GM18498 (cell line): ENCODE results near the gene GRAMD1B.

ENCODE experiments used
- ATAC-seq: cut with Tn5 transposase; IDR thresholded peaks from one replicate; pipeline ENCODE4 v1.9.1; 2021; ENCODE audit warnings: mild to moderate bottlenecking, moderate library complexity; ENCODE audit not compliant: unreplicated experiment

The GRAMD1B gene

DNA sequence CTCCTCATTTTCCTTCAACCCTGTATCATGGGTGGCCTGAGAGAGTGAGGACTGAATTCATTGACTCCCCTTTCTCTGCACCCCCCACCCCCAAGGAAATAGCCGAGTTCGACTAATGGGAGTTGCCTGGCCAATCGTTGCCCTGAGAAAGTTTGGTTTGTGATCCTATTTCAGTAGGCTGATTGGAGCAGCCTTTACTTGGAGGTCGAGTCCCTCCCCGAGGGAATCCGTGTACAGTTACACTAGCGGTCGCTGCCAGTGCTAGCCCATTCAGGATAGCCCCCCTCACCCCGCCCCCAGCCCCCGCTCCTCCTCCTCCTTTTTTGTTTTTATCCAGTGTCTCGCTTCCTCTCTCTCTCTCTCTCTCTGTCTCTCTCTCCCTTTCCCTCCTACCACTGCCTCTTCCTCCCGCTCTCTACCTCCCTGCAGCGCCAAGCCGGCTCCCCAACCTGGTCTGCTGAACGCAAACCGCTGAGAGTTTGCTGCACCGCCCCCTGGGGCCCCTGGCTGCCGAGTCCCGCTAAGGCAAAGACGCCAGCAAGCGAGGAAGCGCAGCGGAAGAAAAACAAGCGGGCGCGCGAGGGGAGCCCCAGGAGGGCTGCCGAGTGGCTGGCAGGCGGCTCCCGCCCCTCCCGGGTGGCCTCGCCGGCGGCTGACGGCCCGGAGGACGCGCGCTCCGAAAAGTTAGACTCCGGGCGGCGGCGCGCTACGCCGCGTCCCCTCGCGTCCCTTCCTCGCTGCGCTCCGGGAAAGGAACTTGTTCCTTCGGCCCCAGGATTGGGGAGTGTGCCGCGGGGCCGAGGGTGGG is at the start of gene GRAMD1B:
TSS of gene GRAMD1B (plus strand) at position 357 of the 808 bp plus-strand sequence. CDS start 524 bp downstream, outside the sequence.
- peak; percentile 73 for ATAC-seq

DNA sequence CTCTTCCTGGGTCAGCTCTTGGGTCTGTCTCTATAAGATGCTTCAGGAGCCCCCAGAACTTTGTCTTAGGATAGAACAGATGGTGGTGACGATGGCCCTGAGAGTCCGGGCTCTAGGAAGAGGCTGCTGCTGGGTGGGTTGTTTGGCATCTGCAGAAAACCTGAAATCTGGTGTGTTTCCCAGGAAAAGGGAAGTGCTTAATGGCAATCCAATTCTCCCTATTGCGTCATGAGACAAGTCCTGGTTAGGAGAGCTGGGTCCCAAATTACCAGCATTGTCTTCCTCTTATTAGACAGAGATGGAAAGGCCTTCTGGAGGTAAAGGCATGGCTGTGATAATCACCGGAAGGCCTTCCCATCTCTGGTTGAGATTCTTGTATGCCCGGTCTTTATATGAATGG is 48.9 kb upstream of the GRAMD1B start:
- no peak for ATAC-seq

GRCh38 chr11:123381817-123382554 is 48.1 kb upstream of the GRAMD1B start:
- peak; percentile 75 for ATAC-seq

DNA sequence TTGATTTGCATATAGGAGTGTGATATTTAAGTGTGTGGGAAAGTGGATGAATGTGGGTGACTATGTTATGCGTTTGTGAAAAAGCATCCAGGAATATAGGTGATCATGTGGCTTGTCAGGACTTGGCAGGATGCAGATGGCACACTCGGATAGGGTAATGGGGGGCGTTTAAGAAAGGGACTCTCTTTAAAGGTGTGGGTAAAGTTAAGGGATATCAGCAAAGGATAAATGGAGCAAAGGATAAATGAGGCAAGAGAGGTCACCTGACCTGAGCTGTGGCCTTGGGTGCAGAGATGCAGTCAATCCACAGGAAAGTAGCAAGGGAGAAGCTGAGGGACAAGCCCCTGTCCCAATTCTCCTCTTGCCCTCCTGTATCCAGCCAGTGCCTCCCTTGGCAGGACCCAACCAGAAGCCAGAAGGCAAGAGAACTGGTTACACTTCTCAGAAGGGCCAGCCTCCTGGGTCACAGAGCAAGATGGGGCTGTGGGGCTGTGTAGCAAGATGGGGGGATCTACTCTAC is 47.5 kb upstream of the GRAMD1B start:
- peak; percentile 13 for ATAC-seq

DNA sequence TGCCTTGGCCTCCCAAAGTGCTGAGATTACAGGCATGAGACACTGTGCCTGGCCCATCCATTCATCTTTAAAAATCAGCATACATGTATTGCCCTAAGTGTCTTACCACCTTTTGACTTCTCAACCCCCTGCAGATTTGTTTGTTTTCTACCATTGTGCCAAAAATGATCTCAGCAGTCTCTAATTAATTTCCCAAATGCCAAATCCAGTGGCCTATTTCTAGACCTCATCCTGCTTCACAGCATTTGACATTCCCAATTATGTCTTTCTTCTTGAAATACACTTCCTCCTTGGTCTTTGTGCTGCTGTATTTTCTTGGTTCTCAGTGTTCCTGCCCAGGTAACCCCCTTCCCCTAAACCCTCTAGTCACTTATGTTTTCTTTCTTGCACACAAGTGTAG is 46.0 kb upstream of the GRAMD1B start:
- ATAC-seq: no peak

- no peak for ATAC-seq
Measured at GRCh38 chr11:123386796-123387510, 43.1 kb upstream of the GRAMD1B start.

DNA sequence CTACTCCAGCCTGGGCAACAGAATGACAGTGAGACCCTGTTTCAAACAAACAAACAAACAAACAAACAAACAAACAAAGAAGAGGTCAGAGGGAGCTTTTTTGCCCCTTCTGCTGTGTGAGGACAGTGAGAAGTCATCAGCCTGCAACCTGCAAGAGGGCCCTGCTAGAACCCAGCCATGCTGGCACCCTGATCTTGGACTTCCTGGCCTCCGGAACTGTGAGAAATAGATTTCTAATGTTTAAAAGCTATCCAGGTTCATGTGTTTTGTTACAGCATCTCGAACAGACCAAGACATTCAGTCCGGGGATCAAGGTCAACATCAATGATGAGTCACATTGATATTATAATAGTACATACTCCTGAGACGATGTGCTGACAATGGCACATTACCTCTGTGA is 41.4 kb upstream of the GRAMD1B start:
- no peak for ATAC-seq

GRCh38 chr11:123390146-123390545 is 39.9 kb upstream of the GRAMD1B start:
- ATAC-seq: no peak

GRCh38 chr11:123391646-123392348 is 38.3 kb upstream of the GRAMD1B start:
- ATAC-seq: no peak

- ATAC-seq: no peak
Measured at GRCh38 chr11:123392431-123392830, 37.6 kb upstream of the GRAMD1B start.

DNA sequence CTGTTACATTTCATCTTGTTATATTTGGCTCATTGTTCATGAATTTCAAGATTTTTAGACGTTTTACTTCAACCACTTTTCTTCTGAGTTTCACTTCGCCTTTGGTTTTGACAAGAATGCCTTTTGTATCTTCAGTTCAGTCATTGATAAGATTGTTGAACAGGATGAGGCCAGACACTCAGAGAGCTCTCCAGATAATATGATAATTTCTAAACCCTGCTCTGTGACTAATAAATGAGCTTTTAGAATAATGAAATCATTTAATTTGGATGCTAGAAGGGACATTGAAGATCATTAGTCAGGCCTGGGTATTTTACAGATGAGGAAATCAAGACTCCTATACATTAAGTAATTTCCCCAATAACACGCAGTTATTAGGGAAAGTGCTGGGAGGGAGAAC is 37.2 kb upstream of the GRAMD1B start:
- peak; percentile 51 for ATAC-seq

GRCh38 chr11:123393312-123393927 is 36.6 kb upstream of the GRAMD1B start:
- no peak for ATAC-seq

GRCh38 chr11:123404676-123405075 is 25.4 kb upstream of the GRAMD1B start:
- no peak for ATAC-seq

DNA sequence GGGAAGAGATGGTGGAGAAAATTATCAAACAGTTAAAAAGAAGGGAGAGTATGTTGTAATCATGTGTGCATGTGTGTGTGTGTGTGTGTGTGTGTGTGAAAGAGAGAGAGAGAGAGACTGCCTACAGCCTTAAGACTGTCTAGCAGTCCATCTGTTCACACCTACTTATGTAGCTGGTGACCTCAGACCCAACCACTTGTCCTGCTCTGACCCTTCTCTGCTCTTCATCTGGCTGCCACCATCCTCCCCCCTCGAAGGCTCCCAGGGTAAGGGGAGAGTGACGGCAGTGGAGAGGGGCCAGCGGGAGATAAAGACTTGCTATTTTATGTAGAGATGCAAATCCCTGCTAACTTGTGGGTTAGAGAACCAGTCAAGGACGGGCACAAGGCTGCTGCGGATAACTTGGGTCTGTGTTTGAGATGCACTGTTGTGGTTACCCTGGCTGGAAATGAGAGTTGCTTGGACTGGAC is 24.9 kb upstream of the GRAMD1B start:
- ATAC-seq: no peak

- ATAC-seq: peak; percentile 63
Measured at GRCh38 chr11:123406441-123407129, 23.5 kb upstream of the GRAMD1B start.

GRCh38 chr11:123407130-123407995 is 22.7 kb upstream of the GRAMD1B start:
- peak; percentile 71 for ATAC-seq

DNA sequence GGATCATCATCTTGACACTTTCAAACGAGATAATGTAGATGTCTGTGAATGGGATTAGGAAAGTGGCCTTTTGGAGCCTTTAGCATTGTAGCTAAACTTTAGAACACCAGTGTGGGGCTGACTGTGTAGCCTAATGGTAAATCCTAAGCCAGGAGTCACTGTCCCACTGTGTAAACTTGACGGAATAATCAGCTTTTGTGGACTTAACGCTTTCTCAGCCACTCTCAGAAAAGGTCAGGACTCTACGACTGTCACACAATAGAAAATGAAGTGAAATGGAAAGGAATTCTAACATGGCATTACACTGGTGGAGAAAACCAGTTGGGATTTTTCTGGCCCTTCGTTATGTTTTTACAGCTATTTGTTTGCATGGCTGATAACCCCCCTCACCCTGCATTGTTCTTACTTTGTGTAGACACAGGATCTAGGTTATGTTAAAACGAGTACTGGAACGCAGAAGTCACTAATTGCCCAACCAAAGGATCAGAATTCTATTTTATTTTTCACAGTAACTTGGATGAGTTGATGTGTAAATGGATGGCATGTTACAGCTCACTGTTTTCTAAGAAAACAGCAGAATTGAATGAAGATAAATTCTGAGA is 22.0 kb upstream of the GRAMD1B start:
- no peak for ATAC-seq
